Stimulated activated CD8-positive, alpha-beta memory T cell treated with anti-CD3 and anti-CD28 coated beads, Interleukin-12 subunit alpha, Interleukin-12 subunit beta, amount 100 ng/mL, for 24 hours (primary cell): ENCODE data around the gene MRPS24.

Experiments
- DNase-seq: peaks from one replicate; pipeline ENCODE4 v3.0.0-alpha.2; 2020; ENCODE audit errors: extremely low read depth

The MRPS24 gene

DNA sequence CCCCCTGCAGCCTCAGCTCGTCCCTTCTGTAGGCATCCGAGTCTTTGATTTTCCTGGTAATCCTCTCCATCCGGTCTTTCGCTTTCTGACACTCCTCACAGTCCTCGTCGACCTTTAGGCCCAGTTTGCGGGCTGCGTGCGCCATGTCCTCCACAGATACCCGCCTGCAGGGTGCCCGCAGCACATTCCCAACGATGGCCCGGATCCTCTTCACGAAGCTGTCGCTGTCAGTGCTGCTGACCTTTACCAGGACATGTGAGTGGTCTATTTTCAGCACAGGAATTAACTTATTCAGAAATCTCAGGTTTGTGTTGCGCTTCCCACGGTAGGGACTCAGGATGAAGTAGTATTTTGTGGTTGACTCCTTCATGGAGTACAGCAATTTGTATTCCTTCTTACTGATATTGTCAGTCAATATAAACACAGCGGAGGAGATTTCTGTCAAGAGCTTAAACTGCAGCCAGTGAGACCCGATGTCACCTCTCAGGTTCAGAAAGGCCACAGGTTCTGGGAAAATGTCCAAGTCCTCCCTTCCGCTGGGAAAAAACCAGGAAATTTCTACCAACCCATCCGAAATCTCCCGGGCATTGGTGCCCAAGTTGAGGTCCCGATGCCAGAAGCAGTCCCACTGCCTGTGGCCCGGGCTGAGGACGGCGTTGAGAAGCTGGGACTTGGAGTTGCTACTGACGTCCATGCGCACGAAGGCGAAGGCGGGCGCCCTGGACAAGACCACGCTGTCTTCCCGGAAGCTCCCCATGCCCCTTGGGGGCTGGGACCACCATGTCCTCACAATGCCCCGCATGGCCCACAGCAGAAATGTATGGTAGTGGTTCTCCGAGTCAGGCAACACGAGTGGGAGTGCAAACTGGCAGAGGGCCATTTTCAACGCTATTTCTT is 8.9 kb upstream of the MRPS24 start:
- no peak for DNase-seq

DNA sequence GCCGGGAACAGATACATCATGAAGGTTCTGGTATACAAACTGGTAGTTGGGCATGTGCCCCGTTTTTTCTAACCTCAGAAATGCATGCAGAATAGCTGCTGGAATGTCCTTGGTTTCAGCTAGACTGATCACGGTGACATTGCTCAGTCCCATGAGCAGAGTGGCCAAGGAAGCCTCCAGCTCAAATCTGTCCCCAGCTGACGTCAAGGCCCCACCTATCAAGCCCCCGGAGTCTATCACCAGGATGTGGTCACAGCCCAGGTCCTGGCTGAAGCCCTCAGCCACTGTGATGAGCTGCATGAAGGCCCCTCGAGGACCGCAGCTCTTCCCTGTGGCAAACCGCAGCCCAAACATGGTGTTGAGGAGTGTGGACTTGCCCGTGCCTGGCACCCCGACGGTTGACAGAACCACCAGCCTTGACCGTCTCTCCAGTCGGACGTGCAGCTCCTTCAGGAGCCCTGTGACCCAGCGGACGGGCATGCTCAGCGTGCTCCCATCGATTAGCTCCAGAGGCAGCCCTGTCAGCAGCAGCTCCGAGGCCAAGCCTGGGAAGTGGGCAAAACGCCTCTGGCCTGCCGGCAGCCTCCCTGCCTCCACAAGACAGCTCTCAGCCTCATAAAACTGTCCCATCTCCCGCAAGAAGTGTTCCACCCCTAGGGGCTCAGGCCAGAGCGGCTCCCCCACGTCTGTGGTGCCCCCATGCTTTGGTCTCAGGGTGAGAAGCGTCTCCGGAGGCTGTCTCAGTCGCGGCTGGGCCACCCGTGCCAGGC is 7.8 kb upstream of the MRPS24 start:
- DNase-seq: no peak

GRCh38 chr7:43876241-43876640 is 6.9 kb upstream of the MRPS24 start:
- DNase-seq: no peak

GRCh38 chr7:43873300-43873699 is 4.0 kb upstream of the MRPS24 start:
- DNase-seq: no peak

GRCh38 chr7:43872406-43873110 is 3.2 kb upstream of the MRPS24 start:
- no peak for DNase-seq

DNA sequence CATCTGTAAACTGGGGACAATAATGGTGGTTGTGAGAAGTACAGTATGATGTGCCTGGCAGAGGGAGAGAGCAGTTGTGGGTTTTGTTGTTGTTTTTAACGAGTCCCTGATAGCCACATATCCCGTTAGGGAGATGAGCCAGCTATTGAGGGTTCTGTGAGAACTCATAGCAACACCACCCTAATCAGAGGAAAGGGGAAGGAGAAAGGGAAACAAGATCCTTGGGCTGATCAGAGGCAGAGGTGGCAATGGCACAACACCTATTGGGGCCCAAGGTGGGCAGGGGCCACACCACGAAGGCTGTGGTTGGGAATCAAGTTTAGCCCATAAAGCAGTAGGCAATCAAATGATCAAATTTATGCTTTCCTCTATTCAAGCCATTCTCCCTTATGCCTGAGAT is 1.7 kb upstream of the MRPS24 start:
- DNase-seq: no peak

GRCh38 chr7:43870316-43870715 is 999 bp upstream of the MRPS24 start:
- DNase-seq: no peak

DNA sequence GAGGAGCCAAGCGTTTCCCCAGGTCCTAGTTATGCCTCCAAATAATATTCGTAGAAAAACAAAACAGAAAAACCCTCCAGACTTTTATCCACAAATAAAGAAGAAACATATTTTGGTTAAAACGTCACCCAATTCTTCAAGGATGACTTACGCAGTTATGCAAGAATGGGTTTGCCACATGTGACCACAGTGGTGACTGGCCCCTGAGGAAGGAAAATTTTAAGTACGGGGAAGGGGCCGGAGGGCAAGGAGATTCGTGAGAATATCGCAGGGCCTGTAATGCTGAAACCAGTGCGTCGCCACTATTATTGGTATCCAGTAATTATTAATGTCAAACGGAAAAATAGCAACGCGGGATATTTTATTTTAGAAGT is 537 bp upstream of the MRPS24 start:
- no peak for DNase-seq

GRCh38 chr7:43868681-43869005 is 674 bp downstream of the MRPS24 start:
- DNase-seq: no peak

DNA sequence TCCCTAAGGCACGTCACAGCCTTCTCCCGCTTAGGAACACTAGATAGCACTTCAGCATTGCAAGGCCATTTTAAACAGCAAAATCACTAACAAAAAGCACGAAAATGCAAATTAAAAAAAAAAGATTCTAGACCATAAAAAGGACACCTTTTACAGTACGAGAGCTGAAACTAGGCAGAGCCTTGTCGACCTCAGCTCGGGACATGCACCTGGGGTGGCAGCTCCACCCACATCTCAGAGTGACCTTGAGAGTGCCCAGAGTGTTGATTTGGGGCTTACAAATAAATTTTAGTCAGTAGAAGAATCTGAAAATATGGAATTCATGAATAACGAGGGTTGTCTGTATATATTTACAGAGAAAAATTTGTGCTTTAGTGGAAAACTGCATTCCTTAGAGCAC is 1.1 kb downstream of the MRPS24 start:
- DNase-seq: no peak

- DNase-seq: no peak
These were observed 4.0 kb downstream of the MRPS24 start for GRCh38 chr7:43865277-43865676.

DNA sequence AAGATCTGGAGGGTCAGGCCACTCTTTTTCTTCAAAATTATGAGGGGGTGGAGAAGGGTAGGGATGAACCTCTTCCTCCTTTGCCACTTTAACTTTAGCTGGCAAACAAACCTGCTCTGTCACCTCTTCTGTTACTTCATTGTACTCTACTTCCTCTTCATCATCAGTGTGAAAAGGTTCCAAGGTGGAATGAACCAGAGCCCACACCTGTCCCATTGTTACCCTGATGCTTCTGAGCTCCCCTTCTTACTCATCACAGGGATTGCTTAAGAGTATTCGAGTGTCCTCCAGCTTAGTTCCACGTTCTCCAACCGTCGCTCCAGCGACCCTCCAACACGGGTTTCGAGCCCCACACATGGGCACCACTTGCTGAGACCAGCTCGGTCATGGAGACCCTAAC is 5.2 kb downstream of the MRPS24 start:
- DNase-seq: no peak

DNA sequence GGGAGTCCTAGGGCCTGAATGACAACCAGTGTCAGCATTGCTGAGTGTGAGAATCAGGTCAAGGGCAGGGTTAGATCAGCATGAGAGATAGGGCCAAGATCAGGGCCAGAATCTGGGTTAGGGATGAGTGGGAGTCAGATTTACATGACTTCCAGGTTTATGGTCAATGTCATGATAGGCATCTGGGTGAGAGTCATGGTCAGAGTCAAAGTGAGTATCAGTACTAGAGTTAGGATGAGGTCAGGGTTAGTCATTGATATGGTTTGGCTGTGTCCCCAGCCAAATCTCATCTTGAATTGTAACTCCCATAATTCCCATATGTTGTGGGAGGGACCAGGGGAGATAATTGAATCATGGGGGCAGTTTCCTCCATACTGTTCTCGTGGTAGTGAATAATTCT is 12.3 kb downstream of the MRPS24 start:
- no peak for DNase-seq

DNA sequence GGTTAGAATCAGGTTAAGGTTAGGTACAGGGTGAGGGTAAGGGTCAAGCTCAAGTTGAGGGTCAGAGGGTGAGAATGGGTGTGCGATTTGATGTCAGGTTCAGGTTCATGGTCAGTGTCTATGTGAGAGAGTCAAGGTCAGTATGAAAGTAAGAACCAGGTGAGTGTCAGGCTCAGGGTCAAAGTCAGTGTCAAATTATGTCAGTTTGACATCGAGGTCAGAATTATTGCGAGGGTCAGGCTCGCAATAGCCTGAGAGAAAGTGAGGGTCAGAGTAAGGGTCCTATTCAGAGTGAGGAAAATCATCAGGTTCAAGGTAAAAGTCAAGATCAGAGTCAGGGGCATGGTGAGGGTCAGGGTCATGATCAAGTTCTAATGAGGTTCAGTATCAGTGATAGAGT is 13.0 kb downstream of the MRPS24 start:
- no peak for DNase-seq

DNA sequence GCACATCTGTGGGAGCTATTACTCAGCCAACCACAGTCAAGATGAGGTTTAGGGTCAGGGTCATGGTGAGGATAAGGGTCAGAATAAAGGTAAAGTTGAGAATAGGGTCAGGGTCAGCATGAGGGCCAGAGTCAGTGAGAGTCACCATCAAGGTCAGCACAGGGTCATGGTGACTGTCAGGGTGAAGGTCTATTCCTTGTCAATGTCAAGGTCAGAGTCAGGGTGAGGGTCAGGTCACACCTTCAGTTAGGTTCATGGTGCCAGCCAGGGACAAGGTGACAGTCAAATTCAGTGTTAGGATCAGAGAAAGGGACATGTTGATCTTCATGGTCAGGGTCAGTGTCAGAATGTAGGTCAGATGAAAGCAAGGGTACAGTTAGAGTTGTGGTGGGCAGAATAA is 14.1 kb downstream of the MRPS24 start:
- DNase-seq: no peak

- DNase-seq: no peak
These were observed 17.5 kb downstream of the MRPS24 start for GRCh38 chr7:43851805-43852204.

GRCh38 chr7:43850348-43851116 is 18.8 kb downstream of the MRPS24 start:
- DNase-seq: no peak

- DNase-seq: no peak
These were observed 20.3 kb downstream of the MRPS24 start for GRCh38 chr7:43849047-43849446.

GRCh38 chr7:43847496-43847895 is 21.8 kb downstream of the MRPS24 start:
- no peak for DNase-seq

DNA sequence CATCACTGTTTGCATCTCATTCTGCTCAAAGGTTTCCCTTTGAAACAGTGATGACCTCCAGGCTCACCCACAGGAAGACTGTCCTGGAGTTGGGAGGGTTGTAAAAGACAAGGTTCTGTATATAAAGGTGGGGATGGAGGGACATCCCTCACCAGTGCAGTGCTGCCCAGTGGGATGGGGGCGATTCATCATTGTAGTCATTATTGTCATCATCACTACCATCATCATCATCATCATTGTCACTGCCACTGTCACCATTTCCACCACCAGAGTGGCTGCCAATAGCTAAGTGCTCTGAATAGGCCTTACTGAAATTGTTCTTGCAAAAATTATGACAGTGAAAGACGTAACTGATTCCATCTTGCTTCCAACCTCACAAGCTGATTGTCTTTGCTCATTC is 24.7 kb downstream of the MRPS24 start:
- no peak for DNase-seq

GRCh38 chr7:43844257-43844656 is 25.1 kb downstream of the MRPS24 start:
- no peak for DNase-seq

DNA sequence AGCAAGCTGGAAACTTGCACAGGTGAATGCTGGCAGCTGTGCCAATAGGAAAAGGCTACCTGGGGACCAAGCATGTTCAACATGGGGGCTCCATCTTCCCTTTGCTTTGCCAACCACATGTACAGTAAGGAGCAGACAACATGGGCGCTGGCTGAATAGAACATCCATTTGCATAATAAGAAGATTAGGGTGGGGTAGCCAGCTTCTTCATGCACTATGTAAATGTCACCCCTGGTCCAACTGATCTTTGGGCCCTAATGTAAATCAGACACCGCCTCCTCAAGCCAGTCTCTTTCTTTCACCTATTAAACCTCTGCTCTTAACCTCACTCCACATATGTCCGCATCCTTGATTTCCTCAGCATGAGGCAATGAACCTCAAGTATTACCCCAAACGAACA is 26.0 kb downstream of the MRPS24 start:
- DNase-seq: no peak
